ENCODE measurements around the gene RNASEH2B. TPM values are rescaled to one million over a fixed set of nuclear protein-coding genes. Genes with fewer than 3 reads are reported as not detected.

Gene RNASEH2B
- total RNA-seq, 1 experiment from 2014 or later = 33.3 TPM

DNA sequence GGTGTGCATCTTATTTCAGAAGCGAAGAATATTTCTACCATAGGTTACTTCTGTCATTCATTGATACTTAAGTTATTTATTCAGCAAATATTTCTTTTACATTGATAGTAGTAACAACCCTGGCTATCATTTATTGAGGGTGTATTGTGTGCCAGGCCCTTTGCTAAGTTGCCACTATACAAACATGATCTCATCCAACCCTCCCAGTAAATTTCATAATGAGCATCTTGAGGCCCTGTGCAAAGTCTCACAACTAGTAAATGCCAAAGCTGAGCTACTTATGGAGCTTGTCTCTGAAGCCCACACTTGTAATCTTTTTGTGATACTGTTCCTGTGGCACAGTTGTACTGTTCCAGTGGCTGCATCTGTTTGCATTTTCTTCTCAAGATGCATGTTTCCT is 36.1 kb downstream of the RNASEH2B start (continued):
- TF ChIP-seq ZSCAN18 (CRISPR knock-in tag; IDR thresholded peaks at IDR 0.05) (no peak), FOXJ3 (CRISPR knock-in tag; IDR thresholded peaks at IDR 0.05; ENCODE audit: borderline replicate concordance) (no peak), GRHL2 (CRISPR knock-in tag; IDR thresholded peaks at IDR 0.05; ENCODE audit: insufficient replicate concordance, severe bottlenecking) (no peak), RORB (CRISPR knock-in tag; IDR thresholded peaks at IDR 0.05) (no peak), IRF2 (CRISPR knock-in tag; IDR thresholded peaks at IDR 0.05; ENCODE audit: borderline replicate concordance, low read depth) (no peak), KAT7 (CRISPR knock-in tag; IDR thresholded peaks at IDR 0.05; ENCODE audit: borderline replicate concordance) (no peak), TCF7 (CRISPR knock-in tag; IDR thresholded peaks at IDR 0.05; ENCODE audit: low read depth) (no peak), NFYB (CRISPR knock-in tag; conservative IDR thresholded peaks at IDR 0.05; ENCODE audit: low read depth) (no peak)
- TF ChIP-seq, protein P1, sequence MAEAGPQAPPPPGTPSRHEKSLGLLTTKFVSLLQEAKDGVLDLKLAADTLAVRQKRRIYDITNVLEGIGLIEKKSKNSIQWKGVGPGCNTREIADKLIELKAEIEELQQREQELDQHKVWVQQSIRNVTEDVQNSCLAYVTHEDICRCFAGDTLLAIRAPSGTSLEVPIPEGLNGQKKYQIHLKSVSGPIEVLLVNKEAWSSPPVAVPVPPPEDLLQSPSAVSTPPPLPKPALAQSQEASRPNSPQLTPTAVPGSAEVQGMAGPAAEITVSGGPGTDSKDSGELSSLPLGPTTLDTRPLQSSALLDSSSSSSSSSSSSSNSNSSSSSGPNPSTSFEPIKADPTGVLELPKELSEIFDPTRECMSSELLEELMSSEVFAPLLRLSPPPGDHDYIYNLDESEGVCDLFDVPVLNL (CRISPR knock-in tag; IDR thresholded peaks at IDR 0.05; ENCODE audit: borderline replicate concordance, low read depth) = no peak
- TF ChIP-seq, protein P2, sequence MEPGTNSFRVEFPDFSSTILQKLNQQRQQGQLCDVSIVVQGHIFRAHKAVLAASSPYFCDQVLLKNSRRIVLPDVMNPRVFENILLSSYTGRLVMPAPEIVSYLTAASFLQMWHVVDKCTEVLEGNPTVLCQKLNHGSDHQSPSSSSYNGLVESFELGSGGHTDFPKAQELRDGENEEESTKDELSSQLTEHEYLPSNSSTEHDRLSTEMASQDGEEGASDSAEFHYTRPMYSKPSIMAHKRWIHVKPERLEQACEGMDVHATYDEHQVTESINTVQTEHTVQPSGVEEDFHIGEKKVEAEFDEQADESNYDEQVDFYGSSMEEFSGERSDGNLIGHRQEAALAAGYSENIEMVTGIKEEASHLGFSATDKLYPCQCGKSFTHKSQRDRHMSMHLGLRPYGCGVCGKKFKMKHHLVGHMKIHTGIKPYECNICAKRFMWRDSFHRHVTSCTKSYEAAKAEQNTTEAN (CRISPR knock-in tag; IDR thresholded peaks at IDR 0.05) = no peak

DNA sequence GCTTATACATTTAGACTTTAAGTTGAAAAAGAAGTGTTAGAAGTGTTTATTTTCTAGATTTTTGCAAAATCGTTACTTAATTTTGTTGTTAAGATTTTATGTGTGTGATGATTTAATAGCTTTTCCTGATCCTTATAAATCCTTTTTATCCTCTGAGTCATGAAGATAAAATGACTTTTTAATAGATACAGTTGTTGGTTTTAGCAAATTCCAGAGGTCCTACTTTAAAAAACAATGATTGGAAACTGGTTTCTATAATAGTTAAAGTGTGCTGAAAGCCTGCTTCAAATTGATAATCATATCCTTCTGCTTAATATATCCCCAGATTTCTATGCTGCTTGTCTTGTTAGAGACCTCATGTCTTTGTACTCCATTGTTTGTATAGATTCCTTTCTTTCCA is 39.0 kb downstream of the RNASEH2B start:
- H3K4me3 Mint-ChIP-seq = no peak overlapping the region
- ATAC-seq (no peak), DNase-seq (ENCODE audit: low spot score) (no peak)
- no peaks in the 10 kb centered on the region for H3K27me3 Mint-ChIP-seq (ENCODE audit: low read depth)
- H3K27ac Mint-ChIP-seq = no peak overlapping the region
- ChIA-PET POLR2A (no interaction called here), CTCF (no interaction called here)
- H3K4me1 Mint-ChIP-seq = no peaks in the 10 kb centered on the region
- no peaks in the 10 kb centered on the region; the same call in 1 of the 2 replicates for H3K36me3 Mint-ChIP-seq
- no peaks in the 10 kb centered on the region for H3K9me3 Mint-ChIP-seq
- TF ChIP-seq ATF6 (CRISPR knock-in tag; IDR thresholded peaks at IDR 0.05) (no peak), AFF4 (CRISPR knock-in tag; IDR thresholded peaks at IDR 0.05; ENCODE audit: borderline replicate concordance) (no peak), FOXP1 (CRISPR knock-in tag; IDR thresholded peaks at IDR 0.05; ENCODE audit: borderline replicate concordance) (no peak), HMGXB4 (CRISPR knock-in tag; IDR thresholded peaks at IDR 0.05) (no peak), SOX15 (CRISPR knock-in tag; IDR thresholded peaks at IDR 0.05) (no peak)
- TF ChIP-seq, protein P3, sequence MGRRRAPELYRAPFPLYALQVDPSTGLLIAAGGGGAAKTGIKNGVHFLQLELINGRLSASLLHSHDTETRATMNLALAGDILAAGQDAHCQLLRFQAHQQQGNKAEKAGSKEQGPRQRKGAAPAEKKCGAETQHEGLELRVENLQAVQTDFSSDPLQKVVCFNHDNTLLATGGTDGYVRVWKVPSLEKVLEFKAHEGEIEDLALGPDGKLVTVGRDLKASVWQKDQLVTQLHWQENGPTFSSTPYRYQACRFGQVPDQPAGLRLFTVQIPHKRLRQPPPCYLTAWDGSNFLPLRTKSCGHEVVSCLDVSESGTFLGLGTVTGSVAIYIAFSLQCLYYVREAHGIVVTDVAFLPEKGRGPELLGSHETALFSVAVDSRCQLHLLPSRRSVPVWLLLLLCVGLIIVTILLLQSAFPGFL (CRISPR knock-in tag; IDR thresholded peaks at IDR 0.05; ENCODE audit: borderline replicate concordance) = no peak
- TF ChIP-seq, protein P4, sequence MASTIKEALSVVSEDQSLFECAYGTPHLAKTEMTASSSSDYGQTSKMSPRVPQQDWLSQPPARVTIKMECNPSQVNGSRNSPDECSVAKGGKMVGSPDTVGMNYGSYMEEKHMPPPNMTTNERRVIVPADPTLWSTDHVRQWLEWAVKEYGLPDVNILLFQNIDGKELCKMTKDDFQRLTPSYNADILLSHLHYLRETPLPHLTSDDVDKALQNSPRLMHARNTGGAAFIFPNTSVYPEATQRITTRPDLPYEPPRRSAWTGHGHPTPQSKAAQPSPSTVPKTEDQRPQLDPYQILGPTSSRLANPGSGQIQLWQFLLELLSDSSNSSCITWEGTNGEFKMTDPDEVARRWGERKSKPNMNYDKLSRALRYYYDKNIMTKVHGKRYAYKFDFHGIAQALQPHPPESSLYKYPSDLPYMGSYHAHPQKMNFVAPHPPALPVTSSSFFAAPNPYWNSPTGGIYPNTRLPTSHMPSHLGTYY (CRISPR knock-in tag; IDR thresholded peaks at IDR 0.05) = no peak
